ENCODE results near the gene IQSEC1.

- TF ChIP-seq, protein P1, sequence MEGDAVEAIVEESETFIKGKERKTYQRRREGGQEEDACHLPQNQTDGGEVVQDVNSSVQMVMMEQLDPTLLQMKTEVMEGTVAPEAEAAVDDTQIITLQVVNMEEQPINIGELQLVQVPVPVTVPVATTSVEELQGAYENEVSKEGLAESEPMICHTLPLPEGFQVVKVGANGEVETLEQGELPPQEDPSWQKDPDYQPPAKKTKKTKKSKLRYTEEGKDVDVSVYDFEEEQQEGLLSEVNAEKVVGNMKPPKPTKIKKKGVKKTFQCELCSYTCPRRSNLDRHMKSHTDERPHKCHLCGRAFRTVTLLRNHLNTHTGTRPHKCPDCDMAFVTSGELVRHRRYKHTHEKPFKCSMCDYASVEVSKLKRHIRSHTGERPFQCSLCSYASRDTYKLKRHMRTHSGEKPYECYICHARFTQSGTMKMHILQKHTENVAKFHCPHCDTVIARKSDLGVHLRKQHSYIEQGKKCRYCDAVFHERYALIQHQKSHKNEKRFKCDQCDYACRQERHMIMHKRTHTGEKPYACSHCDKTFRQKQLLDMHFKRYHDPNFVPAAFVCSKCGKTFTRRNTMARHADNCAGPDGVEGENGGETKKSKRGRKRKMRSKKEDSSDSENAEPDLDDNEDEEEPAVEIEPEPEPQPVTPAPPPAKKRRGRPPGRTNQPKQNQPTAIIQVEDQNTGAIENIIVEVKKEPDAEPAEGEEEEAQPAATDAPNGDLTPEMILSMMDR (IDR thresholded peaks at IDR 0.05), result no peak
- TF ChIP-seq POLR2A (IDR thresholded peaks at IDR 0.05), result no peak
These were observed 125.5 kb downstream of the IQSEC1 start for GRCh38 chr3:12947504-12948369.

Measured in Peyer's patch (tissue), 4 donors.